ENCODE measurements around the gene SBNO2.
A peak's percentile ranks its signal among the peaks of the same experiment; 100 is the strongest.

The SBNO2 gene

GRCh38 chr19:1068009-1069001, 105.8 kb downstream of the SBNO2 start:
- no peak overlapping the region for H3K4me3 ChIP-seq (ENCODE audit: low read depth, low read length)
- no peak for TF ChIP-seq CTCF (conservative IDR thresholded peaks at IDR 0.05; ENCODE audit: low read depth, low read length)
- no peak for DNase-seq (ENCODE audit: low read depth)

GRCh38 chr19:1067341-1067957, 106.6 kb downstream of the SBNO2 start:
- DNase-seq (ENCODE audit: low read depth) = no peak
- H3K4me3 ChIP-seq (ENCODE audit: low read depth, low read length) = peak overlapping the region; percentile 11
- TF ChIP-seq CTCF (conservative IDR thresholded peaks at IDR 0.05; ENCODE audit: low read depth, low read length) = no peak

DNA sequence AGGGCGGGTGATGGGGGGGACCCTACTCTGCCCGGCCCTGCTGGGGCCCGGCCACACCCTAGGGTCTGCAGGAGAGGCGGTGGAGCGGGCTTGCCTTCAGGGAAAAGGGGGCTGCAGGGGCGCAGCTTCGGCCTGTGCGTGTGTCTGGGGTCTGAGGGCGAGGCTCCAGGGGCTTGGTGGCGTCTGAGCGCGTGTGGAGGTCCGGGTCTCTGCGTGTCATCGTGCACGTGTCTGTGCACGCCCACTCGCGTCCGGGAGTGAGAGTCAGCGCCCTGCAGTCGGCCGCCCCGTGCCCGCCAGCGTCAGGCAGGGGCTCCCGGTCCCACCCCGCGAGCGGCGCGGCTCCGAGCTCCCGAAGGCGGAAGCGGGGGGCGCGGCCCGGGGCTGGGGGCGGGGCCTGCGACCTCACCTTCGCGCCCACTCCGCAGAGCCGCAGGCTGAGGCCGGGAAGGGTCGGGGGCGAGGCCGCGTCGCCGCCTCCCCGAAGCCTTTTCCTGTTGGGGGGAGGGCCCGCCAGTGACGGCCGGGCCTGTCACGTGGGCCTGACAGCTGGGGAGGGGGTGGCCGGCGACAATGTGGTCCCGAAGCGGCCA, 107.2 kb downstream of the SBNO2 start, which contains the start of gene ARHGAP45:
Gene ARHGAP45, plus strand, starts transcription at position 420 of the 593 bp plus-strand sequence. CDS start 239 bp downstream, outside the sequence.
- no peak for TF ChIP-seq CTCF (conservative IDR thresholded peaks at IDR 0.05; ENCODE audit: low read depth, low read length)
- H3K4me3 ChIP-seq (ENCODE audit: low read depth, low read length) = peak within 1 kb of the TSS; percentile 11
- DNase-seq (ENCODE audit: low read depth) = no peak

GRCh38 chr19:1066251-1066747, 107.8 kb downstream of the SBNO2 start:
- no peak for DNase-seq (ENCODE audit: low read depth)
- TF ChIP-seq CTCF (conservative IDR thresholded peaks at IDR 0.05; ENCODE audit: low read depth, low read length) = no peak
- H3K4me3 ChIP-seq (ENCODE audit: low read depth, low read length) = no peak overlapping the region

DNA sequence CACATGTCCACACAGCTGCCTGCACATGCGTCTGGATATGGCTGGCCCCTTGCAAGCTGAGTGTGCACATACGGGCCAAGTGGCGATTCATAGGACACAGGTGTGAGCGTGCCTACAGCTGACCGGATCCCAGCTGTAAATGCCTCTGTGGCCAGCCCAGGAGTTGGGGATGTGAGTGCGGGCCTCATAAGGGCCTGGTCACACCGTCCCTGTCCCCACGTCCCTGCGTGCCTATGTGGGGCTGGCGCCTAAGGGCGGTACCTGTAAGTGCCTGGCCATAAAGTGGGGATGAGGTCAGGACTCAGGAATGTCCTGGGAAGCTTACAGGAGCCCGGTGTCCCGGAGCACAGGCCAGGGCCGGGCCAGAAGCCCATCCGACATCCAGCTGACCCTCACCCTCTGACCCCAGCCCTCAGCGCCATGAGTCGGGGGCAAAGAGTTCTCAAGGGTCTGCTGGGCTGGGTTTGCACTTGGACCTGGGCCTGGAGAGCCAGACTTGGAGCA, 108.4 kb downstream of the SBNO2 start:
- no peak for TF ChIP-seq CTCF (conservative IDR thresholded peaks at IDR 0.05; ENCODE audit: low read depth, low read length)
- H3K4me3 ChIP-seq (ENCODE audit: low read depth, low read length) = no peak overlapping the region
- no peak for DNase-seq (ENCODE audit: low read depth)

- peak; percentile 59 for TF ChIP-seq CTCF (conservative IDR thresholded peaks at IDR 0.05; ENCODE audit: low read depth, low read length)
- DNase-seq (ENCODE audit: low read depth) = peak; percentile 65
- no peak overlapping the region for H3K4me3 ChIP-seq (ENCODE audit: low read depth, low read length)
Measured at GRCh38 chr19:1064661-1065605, 109.1 kb downstream of the SBNO2 start.

Measured in choroid plexus epithelial cell (primary cell).